ENCODE data around the gene KCNH2. TPM values are rescaled to one million over a fixed set of nuclear protein-coding genes. Genes with fewer than 3 reads are reported as not detected.
"Not testable (repeated sequence)": the region's sequence is repeated elsewhere in the genome, so short reads cannot be mapped to it uniquely, and the experiment has no call there.

KCNH2 gene
- total RNA-seq = 49.4 TPM

GRCh38 chr7:150978126-150978789 is at the start of gene KCNH2:
TSS of gene KCNH2 (minus strand) at chr7:150978321. CDS start at chr7:150977913, 408 bp downstream.
- DNase-seq (ENCODE audit: low spot score) = no peak

GRCh38 chr7:151027728-151028130 is 49.6 kb upstream of the KCNH2 start:
- DNase-seq (ENCODE audit: low spot score) = not testable (repeated sequence)

- DNase-seq (ENCODE audit: low spot score) = not testable (repeated sequence)
Measured at GRCh38 chr7:151026771-151027727, 48.9 kb upstream of the KCNH2 start.

DNA sequence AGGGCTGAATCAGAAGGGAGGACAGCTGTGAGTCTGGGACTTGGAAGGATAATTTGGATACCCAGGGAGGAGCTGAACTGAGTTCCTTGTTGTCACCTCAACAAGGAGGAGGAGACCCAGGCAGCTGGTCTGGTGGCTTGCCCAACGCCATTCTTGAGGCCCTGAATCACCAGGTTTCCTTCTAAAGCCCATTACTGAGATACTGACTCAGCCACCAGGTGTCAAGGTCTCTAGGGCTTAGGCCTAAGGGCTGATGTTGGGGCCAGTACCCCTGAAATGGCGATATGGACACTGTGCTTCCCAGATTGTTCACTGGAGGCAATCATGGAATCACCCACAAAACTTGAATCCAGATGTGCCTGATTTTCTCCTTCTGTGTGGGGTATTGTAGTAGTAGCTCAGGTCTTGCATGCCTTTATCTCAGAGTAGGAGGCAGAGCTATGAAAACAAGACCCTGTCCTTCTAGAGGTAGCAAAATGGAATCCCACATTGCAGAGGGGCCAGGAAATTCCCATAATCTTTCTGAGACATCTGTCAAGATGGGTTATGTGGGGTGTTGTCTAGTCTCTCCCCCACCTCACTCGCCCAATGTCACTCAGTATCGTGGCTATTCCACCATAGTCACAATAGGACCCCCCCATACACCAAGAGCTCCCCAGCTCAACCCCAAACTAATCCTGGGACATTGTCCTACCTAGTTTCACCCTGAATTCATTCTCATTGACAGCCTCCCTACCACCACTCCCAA is 48.0 kb upstream of the KCNH2 start:
- no peak for DNase-seq (ENCODE audit: low spot score)

DNA sequence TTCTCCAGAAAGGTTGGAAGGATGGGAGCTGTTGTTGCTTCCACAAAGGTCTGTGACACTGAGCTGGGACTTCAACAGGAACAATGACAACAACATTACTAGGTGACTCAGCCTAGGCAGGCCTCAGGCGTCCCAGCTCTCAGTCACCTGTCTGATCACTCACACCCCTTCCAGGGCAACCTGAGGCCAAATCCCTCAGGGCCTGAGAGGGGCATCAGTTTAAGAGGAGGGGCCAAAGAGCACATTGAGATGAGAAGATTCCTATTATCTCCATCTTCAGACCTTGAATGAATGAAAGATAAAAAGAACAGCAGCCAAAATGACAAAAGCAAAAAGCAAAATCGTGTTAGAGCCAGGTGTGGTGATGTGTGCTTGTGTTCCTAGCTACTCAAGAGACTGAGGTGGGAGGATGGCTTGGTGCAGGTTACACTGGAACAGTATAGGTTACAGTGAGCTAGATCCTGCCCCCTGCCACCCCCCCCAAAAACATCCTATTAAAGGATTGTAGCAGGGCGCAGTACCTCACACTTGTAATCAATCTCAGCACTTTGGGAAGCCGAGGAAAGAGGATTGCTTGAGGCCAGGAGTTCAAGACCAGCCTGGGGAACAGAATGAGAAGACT is 46.4 kb upstream of the KCNH2 start, which contains the start of gene ATG9B:
Gene ATG9B, minus strand, starts transcription at position 60 of the 622 bp plus-strand sequence. CDS start 71 bp downstream, outside the sequence.
- no peak for DNase-seq (ENCODE audit: low spot score)

DNA sequence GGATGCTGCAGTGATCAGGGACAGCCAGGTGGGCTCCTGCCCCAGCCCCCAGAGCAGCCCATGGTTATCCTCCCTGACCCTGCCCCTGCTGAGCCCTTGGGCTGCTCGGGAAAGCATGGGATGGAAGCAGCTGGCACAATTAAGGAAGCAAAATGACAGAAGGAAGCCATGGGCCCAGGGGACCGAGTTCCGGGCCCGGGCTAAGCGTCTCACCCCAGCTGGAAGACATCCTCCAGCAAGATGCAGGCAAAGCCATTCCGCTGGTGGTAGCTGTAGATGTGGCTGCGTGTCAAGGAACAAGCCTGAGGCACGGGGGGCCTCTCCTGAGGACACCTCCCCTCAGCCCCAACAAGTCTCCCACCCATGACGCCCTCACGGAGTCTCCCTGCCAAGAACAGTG is 45.1 kb upstream of the KCNH2 start:
- DNase-seq (ENCODE audit: low spot score) = no peak

GRCh38 chr7:151020231-151020630 is 42.1 kb upstream of the KCNH2 start:
- DNase-seq (ENCODE audit: low spot score) = no peak

DNA sequence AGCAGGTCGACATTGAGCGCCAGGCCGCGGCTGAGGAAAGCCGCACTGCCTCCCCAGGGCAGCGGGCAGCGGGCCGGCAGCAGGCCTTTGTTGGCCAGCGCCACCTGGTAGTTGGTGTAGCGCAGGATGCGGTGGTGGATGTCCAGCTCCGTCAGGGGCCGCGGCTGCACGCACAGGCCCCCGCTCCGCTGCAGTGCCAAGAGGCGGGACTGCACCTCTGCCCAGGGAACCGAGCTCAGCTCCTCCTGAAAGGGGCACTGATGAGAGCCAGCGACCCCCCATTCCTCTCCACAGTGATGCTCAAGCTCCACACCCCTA is 41.0 kb upstream of the KCNH2 start:
- DNase-seq (ENCODE audit: low spot score) = no peak

DNA sequence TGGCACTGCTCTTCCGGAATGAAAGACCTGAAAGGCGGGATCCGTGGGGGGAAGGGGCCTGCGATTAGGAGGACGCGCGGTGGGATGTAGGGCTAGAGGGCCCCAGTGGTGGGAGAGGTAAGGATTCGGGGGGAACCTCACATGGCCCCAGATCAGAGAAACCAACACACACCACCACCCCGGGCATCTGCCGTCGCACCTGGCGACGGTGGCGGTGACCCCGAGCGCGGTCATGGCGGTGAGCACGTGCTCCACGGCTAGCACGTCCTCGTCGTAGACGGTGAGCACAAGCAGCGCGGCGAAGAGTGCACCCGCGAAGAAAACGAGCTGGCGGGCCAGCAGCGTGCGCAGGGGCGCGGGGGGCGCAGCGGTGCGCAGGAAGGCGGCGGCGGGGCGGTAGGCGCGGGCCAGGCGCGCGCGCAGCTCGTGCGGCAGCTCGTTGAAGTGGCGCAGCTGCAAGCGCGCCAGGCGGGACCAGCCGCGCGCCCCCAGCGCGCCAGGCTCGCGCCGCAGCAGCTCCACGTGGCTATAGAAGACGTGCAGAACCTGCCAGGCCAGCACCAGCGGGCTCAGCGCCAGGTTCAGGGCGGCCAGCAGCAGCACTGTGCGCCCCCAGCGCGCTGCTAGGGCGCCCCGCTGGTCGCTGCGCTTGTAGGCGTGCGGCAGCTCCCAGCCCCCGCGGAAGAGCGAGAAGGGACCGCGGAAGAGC is 40.5 kb upstream of the KCNH2 start:
- DNase-seq (ENCODE audit: low spot score) = peak; percentile 38

DNA sequence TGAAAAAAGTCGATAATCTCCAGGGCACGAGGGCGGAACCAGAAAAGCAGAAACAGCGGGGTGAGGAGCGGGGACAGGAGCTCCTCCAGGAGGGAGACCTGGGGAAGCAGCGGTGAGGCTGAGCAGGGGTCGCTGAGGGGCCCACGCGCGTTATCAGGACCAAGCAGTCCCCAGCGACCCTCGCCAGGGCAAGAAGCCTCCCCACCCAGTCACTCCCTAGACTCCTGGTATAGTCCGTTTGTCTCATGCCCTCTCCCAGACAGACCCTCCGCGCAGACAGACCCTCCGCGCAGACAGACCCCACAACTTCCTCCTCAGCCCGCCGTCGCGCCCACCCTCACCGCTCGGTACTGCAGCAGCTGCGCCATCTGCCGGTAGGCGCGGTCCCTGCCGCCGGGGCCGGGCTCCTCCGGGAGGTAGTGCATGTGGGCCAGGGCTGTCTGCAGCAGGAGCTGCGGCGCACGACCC is 39.9 kb upstream of the KCNH2 start:
- peak; percentile 66 for DNase-seq (ENCODE audit: low spot score)

DNA sequence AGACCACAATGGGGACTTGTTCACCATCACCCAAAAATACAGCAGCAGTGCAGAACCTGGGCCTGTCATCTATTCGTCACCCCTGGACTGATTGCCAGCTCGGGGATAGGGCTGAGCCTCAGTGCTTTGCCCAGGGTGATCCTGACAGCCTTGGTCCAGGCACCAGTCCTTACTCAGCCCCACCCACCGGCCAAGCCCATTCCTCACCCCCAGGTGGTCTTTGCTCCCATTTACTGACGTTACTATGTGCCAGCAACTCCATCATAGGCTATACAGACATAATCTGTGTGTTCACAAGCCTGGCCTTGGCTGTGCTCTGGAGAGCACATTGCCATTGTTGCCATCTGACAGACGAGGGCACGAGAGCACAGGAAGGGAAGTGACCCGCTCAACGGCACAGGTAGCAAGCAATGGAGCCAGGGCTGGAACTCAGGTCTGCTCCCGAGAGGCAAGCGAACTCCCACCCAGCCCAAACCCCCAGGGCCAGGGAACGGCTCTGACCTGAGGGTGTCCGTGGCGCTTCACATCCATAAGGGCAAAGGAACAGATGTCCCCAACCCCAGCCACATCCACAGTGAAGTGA is 39.3 kb upstream of the KCNH2 start:
- no peak for DNase-seq (ENCODE audit: low spot score)

GRCh38 chr7:151016942-151017341 is 38.8 kb upstream of the KCNH2 start:
- no peak for DNase-seq (ENCODE audit: low spot score)

GRCh38 chr7:151016505-151016904 is 38.4 kb upstream of the KCNH2 start:
- DNase-seq (ENCODE audit: low spot score) = no peak

- DNase-seq (ENCODE audit: low spot score) = no peak
Measured at GRCh38 chr7:151015967-151016366, 37.8 kb upstream of the KCNH2 start.

- DNase-seq (ENCODE audit: low spot score) = no peak
Measured at GRCh38 chr7:151014950-151015349, 36.8 kb upstream of the KCNH2 start.

- peak; percentile 76 for DNase-seq (ENCODE audit: low spot score)
Measured at GRCh38 chr7:151013733-151014497, 35.8 kb upstream of the KCNH2 start.

GRCh38 chr7:151013356-151013732 is 35.2 kb upstream of the KCNH2 start:
- DNase-seq (ENCODE audit: low spot score) = no peak

- no peak for DNase-seq (ENCODE audit: low spot score)
Measured at GRCh38 chr7:151012911-151013347, 34.8 kb upstream of the KCNH2 start.

GRCh38 chr7:151012031-151012692 is 34.0 kb upstream of the KCNH2 start:
- peak; percentile 29 for DNase-seq (ENCODE audit: low spot score)

All from mucosa of gallbladder (tissue), 1 donor.